Measurements from ENCODE around the gene CTAG1A. TPM values are rescaled to one million over a fixed set of nuclear protein-coding genes. Genes with fewer than 3 reads are reported as not detected.
"Not testable (repeated sequence)": the region's sequence is repeated elsewhere in the genome, so short reads cannot be mapped to it uniquely, and the experiment has no call there.

CTAG1A gene
- total RNA-seq (under 1 TPM in 1 of 7 donors, not detected in 6; 0.35 TPM), polyA plus RNA-seq (under 1 TPM in 1 of 2 donors, not detected in 1; 0.12 TPM)
- long read RNA-seq, donor 1: 0 reads
- long read RNA-seq, donor 2, partial matches to known transcripts: 0 of 1 reads
- long read RNA-seq, donor 2, other reads (novel, unspliced or antisense): 0 of 1 reads
- long read RNA-seq, donor 3: 0 reads

- DNase-seq; H3K27ac ChIP-seq; intact Hi-C loops (cut with DNase I); H3K9me3 ChIP-seq; H3K4me3 ChIP-seq; H3K4me1 ChIP-seq (ENCODE audit: insufficient read depth); H3K36me3 ChIP-seq; H3K27me3 ChIP-seq: not testable (repeated sequence)
- WGBS, 3 donors: no CpG with 5 or more reads among the region's 39 CpGs
These were observed at the start of gene CTAG1A for GRCh38 chrX:154584585-154585183. CTAG1A (plus strand) TSS chrX:154585133; CDS start chrX:154585207, 74 bp downstream.

- H3K27me3 ChIP-seq: no peaks in the 10 kb centered on the region
- no peak overlapping the region for H3K4me3 ChIP-seq
- H3K9me3 ChIP-seq: no peaks in the 10 kb centered on the region
- 71 to 84% (median 77%) methylated on average over 9 of the region's 9 CpGs for WGBS, 3 donors
- no peaks in the 10 kb centered on the region for H3K36me3 ChIP-seq
- intact Hi-C loops (cut with DNase I): no loop called here
- DNase-seq: no peak
- peaks cover 3% of the 10 kb centered on the region for H3K4me1 ChIP-seq (ENCODE audit: insufficient read depth)
- TF ChIP-seq CTCF (IDR thresholded peaks at IDR 0.05) (no peak), POLR2A (IDR thresholded peaks at IDR 0.05) (no peak), EP300 (IDR thresholded peaks at IDR 0.05) (no peak)
- no peak overlapping the region for H3K27ac ChIP-seq
These were observed 49.0 kb upstream of the CTAG1A start for GRCh38 chrX:154535892-154536291.

GRCh38 chrX:154539077-154539476 lies 45.9 kb upstream of the CTAG1A start:
- intact Hi-C loops (cut with DNase I): no loop called here
- Histone ChIP-seq H3K4me1 (ENCODE audit: insufficient read depth) (peaks cover 17% of the 10 kb centered on the region), H3K27me3 (no peaks in the 10 kb centered on the region), H3K9me3 (no peaks in the 10 kb centered on the region), H3K4me3 (no peak overlapping the region), H3K27ac (no peak overlapping the region), H3K36me3 (no peaks in the 10 kb centered on the region)
- DNase-seq: no peak
- TF ChIP-seq POLR2A (IDR thresholded peaks at IDR 0.05) (no peak), CTCF (IDR thresholded peaks at IDR 0.05) (no peak), EP300 (IDR thresholded peaks at IDR 0.05) (no peak)
- 74 to 85% (median 76%) methylated on average over 8 of the region's 8 CpGs for WGBS, 3 donors

- H3K9me3 ChIP-seq; DNase-seq; H3K27me3 ChIP-seq; H3K36me3 ChIP-seq; H3K27ac ChIP-seq; intact Hi-C loops (cut with DNase I); H3K4me3 ChIP-seq: not testable (repeated sequence)
- peaks cover 14% of the 10 kb centered on the region for H3K4me1 ChIP-seq (ENCODE audit: insufficient read depth)
- 78 to 80% (median 79%) methylated on average over 7 of the region's 7 CpGs for WGBS, 3 donors
These were observed 44.6 kb upstream of the CTAG1A start for GRCh38 chrX:154540365-154540764.

- Histone ChIP-seq H3K9me3 (no peaks in the 10 kb centered on the region), H3K36me3 (no peaks in the 10 kb centered on the region), H3K4me3 (no peak overlapping the region), H3K27me3 (no peaks in the 10 kb centered on the region), H3K27ac (peak overlapping the region in 1 of 2 donors; percentile 64), H3K4me1 (ENCODE audit: insufficient read depth) (peaks cover 14% of the 10 kb centered on the region)
- 82 to 85% (median 83%) methylated on average over 19 of the region's 19 CpGs for WGBS, 3 donors
- intact Hi-C loops (cut with DNase I): no loop called here
- DNase-seq: no peak
- no peak for TF ChIP-seq EP300 (IDR thresholded peaks at IDR 0.05)
- no peak for TF ChIP-seq POLR2A (IDR thresholded peaks at IDR 0.05)
- no peak for TF ChIP-seq CTCF (IDR thresholded peaks at IDR 0.05)
These were observed 43.9 kb upstream of the CTAG1A start for GRCh38 chrX:154540897-154541535.

Data from ovary (tissue), 10 donors.